ENCODE measurements around the gene BMS1. TPM values are rescaled to one million over a fixed set of nuclear protein-coding genes. Genes with fewer than 3 reads are reported as not detected.

Gene BMS1
- total RNA-seq, 1 experiment from 2014 or later: 35.9 TPM

DNA sequence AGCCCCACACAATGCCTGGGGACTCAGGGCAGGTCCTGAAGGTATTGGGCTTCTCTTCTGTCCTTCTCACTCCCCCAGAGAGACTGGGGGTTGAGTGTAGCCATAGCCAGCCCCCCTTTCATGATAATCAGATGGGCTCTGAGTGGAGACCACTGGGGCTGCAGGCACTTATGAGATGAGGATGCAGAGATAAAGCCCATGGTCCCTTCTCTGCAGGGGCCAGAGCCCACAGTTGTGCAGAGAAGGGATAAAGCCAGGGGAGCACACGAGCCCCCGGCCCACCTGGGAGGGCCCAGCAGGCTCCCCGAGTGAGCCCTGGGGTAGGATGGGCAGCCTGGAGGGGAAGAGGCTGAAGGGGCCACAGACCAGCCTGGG lies 96.2 kb downstream of the BMS1 start:
- CTCF ChIA-PET: no interaction called here
- intact Hi-C loops (cut with micrococcal nuclease; ENCODE audit: unreplicated experiment): no loop called here
- Histone ChIP-seq H3K9me3 (ENCODE audit: low read depth, low read length, poor library complexity, severe bottlenecking) (no peaks in the 10 kb centered on the region), H3K4me1 (ENCODE audit: insufficient read depth, low read length, poor library complexity, severe bottlenecking) (peaks cover 12% of the 10 kb centered on the region), H3K4me3 (ENCODE audit: low read depth, low read length, poor library complexity, severe bottlenecking) (no peak overlapping the region), H3K27me3 (replicated peaks; ENCODE audit: insufficient read depth, low read depth, low read length, poor library complexity) (no peaks in the 10 kb centered on the region), H3K27ac (ENCODE audit: low read depth, low read length, poor library complexity, severe bottlenecking) (no peak overlapping the region), H3K36me3 (ENCODE audit: insufficient read depth, low read length, poor library complexity, severe bottlenecking) (no peaks in the 10 kb centered on the region)
- no peak for DNase-seq (ENCODE audit: low spot score)
- TF ChIP-seq EZH2 (IDR thresholded peaks at IDR 0.05; ENCODE audit: borderline replicate concordance, low read depth, low read length, poor library complexity, severe bottlenecking) (no peak), CTCF (conservative IDR thresholded peaks at IDR 0.05; ENCODE audit: low read depth, low read length) (no peak)
- BruUV-seq (replicated peaks): no TSS peak
- POLR2A ChIA-PET (ENCODE audit: low non-redundant PET): no interaction called here

DNA sequence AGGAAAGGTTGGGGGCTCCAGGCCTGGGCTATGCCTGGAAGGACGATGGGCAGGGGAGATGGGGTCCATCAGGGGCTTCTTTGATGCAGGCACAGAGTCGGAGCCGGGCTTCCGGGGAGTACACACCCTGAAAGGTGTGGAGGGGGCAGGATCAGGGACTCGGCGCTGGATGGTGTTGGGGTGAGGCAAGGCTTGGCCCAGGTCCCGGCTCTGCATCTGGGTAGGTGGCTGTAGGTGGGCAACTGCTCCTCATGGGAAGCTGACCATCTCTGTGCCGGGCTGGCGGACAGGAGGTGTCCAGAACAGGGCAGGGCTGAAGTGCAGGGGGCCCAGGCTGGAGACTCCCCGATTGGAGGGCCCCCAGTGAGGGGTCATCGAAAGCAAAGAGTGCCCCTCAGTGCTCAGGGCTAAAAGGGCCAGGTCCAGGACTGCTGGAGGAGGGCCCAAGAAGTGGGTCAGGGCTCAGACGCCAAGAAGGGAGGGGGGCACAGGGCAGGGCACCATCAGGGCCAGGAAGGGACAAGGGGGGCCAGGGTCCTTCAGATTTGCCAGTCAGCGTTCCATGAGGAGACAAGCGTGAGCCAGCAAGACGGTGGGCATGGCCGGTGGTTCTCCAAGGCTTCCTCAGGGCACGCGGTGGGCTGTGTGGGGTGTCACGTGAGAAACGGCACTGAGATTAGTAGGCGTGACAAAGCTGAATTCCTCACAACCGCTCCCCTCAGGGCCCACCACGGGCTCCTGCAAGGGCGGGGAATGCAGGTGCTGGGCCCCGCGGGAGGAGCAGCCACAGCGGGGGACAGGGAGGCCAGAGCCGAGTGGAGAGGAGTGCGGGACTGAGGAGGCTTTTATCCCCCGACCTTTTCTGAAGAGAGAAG lies 97.0 kb downstream of the BMS1 start:
- ChIA-PET POLR2A (ENCODE audit: low non-redundant PET) (no interaction called here), CTCF (no interaction called here)
- H3K9me3 ChIP-seq (ENCODE audit: low read depth, low read length, poor library complexity, severe bottlenecking): no peaks in the 10 kb centered on the region
- H3K4me1 ChIP-seq (ENCODE audit: insufficient read depth, low read length, poor library complexity, severe bottlenecking): peaks cover 12% of the 10 kb centered on the region
- TF ChIP-seq CTCF (conservative IDR thresholded peaks at IDR 0.05; ENCODE audit: low read depth, low read length) (no peak), EZH2 (IDR thresholded peaks at IDR 0.05; ENCODE audit: borderline replicate concordance, low read depth, low read length, poor library complexity, severe bottlenecking) (no peak)
- no peak for DNase-seq (ENCODE audit: low spot score)
- no peak overlapping the region for H3K4me3 ChIP-seq (ENCODE audit: low read depth, low read length, poor library complexity, severe bottlenecking)
- intact Hi-C loops (cut with micrococcal nuclease; ENCODE audit: unreplicated experiment): no loop called here
- BruUV-seq (replicated peaks): no TSS peak
- no peaks in the 10 kb centered on the region for H3K27me3 ChIP-seq (replicated peaks; ENCODE audit: insufficient read depth, low read depth, low read length, poor library complexity)
- H3K36me3 ChIP-seq (ENCODE audit: insufficient read depth, low read length, poor library complexity, severe bottlenecking): no peaks in the 10 kb centered on the region
- H3K27ac ChIP-seq (ENCODE audit: low read depth, low read length, poor library complexity, severe bottlenecking): no peak overlapping the region

DNA sequence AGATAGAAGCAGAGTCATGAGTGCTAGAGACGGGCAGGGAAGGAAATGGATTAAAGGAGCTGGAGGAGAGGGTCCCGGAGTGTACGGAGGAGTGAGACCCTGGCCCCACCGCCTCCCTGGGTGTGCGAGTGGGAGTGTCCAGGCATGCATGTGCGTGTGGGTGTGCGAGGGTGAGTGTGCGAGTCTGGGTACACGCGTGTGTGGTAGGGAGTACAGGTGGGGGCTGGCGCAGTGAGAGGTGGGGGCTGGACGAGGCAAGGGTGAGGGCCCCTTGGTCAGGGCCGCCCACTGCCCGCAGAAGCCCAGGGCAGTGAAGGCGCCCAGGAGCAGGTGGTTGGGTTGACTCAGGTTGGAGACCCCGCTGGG lies 97.6 kb downstream of the BMS1 start:
- CTCF ChIA-PET: no interaction called here

More for the DNA sequence above, 97.6 kb downstream of the BMS1 start:
- intact Hi-C loops (cut with micrococcal nuclease; ENCODE audit: unreplicated experiment): no loop called here
- DNase-seq (ENCODE audit: low spot score): no peak
- no peaks in the 10 kb centered on the region for H3K9me3 ChIP-seq (ENCODE audit: low read depth, low read length, poor library complexity, severe bottlenecking)
- H3K36me3 ChIP-seq (ENCODE audit: insufficient read depth, low read length, poor library complexity, severe bottlenecking): no peaks in the 10 kb centered on the region
- no peak for TF ChIP-seq CTCF (conservative IDR thresholded peaks at IDR 0.05; ENCODE audit: low read depth, low read length)
- TF ChIP-seq EZH2 (IDR thresholded peaks at IDR 0.05; ENCODE audit: borderline replicate concordance, low read depth, low read length, poor library complexity, severe bottlenecking): no peak
- BruUV-seq (replicated peaks): no TSS peak
- H3K27me3 ChIP-seq (replicated peaks; ENCODE audit: insufficient read depth, low read depth, low read length, poor library complexity): no peaks in the 10 kb centered on the region
- H3K27ac ChIP-seq (ENCODE audit: low read depth, low read length, poor library complexity, severe bottlenecking): no peak overlapping the region
- no peak overlapping the region for H3K4me3 ChIP-seq (ENCODE audit: low read depth, low read length, poor library complexity, severe bottlenecking)
- H3K4me1 ChIP-seq (ENCODE audit: insufficient read depth, low read length, poor library complexity, severe bottlenecking): peaks cover 10% of the 10 kb centered on the region
- POLR2A ChIA-PET (ENCODE audit: low non-redundant PET): no interaction called here
